ENCODE results near the gene AUH. TPM values are rescaled to one million over a fixed set of nuclear protein-coding genes. Genes with fewer than 3 reads are reported as not detected.

The AUH gene
- total RNA-seq, 2 donors from 2014 or later = 71.5 to 85.8 TPM

- no peak for ATAC-seq (replicated peaks in 1 of 2)
- H3K9me3 Mint-ChIP-seq = no peaks in the 10 kb centered on the region
- no peak overlapping the region for H3K4me3 Mint-ChIP-seq
- H3K4me1 Mint-ChIP-seq (ENCODE audit: low read depth) = peaks cover 60% of the 10 kb centered on the region
- no peak for DNase-seq
- no peaks in the 10 kb centered on the region for H3K27me3 Mint-ChIP-seq (ENCODE audit: low read depth)
- H3K36me3 Mint-ChIP-seq (ENCODE audit: insufficient read depth in 2 of 2) = peaks cover 6 to 9% of the 10 kb centered on the region in 2 donors
- no peak overlapping the region for H3K27ac Mint-ChIP-seq
These were observed 114.9 kb downstream of the AUH start for GRCh38 chr9:91246846-91247245.

DNA sequence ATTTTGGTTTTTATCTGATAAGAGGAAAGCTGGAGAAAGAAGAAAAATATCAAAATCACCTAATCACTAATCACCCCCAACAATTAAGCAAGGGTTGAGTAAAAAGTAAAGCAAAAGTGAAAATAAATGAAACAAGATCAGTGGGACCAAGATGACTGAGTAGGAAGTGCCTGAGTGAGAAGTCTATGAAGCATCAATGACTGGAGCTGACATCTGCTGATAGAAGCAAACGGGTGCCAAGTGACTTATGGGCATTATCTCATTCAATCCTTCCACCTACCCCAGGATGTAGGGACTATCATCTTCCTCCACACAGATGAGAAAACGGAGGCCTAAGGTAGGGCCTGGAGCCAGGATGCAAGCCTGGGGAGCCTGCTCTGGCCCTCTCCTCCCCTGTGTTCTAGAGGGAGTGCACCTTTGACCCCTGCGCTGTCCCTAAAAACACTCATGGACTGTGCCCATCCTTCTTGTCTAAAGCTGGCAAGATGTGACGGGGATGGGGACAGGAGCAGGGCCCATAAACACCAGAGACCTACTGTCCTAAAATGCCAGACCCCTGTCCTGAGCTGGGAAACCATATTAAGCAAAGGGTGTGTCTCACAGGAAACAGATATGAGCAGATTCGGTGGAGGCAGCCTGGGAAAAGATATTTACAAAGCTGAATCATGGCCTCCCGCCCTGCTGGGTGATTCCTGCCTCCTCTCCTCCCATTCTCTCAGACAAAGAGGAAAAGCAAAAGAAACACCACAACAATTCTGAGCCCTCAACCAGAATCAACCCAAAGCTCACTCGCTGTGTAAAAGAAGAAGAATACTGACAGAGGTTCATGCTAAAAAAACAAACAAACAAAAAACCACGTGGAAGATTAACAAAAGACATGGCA, 116.0 kb downstream of the AUH start:
- Mint-ChIP-seq H3K36me3 (ENCODE audit: insufficient read depth in 2 of 2) (peaks cover 6 to 9% of the 10 kb centered on the region in 2 donors), H3K4me1 (ENCODE audit: low read depth) (peaks cover 52% of the 10 kb centered on the region), H3K4me3 (peak overlapping the region; percentile 30 to 73), H3K27me3 (ENCODE audit: low read depth) (no peaks in the 10 kb centered on the region), H3K9me3 (no peaks in the 10 kb centered on the region), H3K27ac (peak overlapping the region; percentile 89)
- peak; percentile 92 to 97 for ATAC-seq (replicated peaks in 1 of 2)
- peak; percentile 12 to 23 for DNase-seq

DNA sequence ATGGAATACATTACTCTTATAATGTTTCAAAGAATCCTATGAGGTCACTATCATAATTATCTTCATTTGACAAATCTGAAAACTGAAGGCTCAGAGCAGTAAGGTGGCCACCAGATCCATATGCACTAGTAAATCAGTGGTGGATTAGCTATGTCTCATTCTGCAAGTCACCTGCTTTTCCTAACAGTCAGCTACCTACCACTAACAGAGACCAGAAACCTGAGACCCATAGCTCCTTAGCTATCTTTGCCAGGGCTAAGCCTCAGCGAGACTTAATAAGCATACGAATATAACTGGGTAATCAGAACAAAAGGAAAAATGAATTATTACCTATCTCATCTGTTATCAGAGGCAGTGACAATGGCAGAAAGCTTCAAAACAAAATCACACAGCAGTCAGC, 118.7 kb downstream of the AUH start:
- no peak for ATAC-seq (replicated peaks in 1 of 2)
- Mint-ChIP-seq H3K36me3 (ENCODE audit: insufficient read depth in 2 of 2) (peaks cover 8 to 11% of the 10 kb centered on the region in 2 donors), H3K9me3 (no peaks in the 10 kb centered on the region), H3K4me1 (ENCODE audit: low read depth) (peaks cover 48% of the 10 kb centered on the region), H3K27me3 (ENCODE audit: low read depth) (no peaks in the 10 kb centered on the region), H3K4me3 (no peak overlapping the region), H3K27ac (no peak overlapping the region)
- no peak for DNase-seq

- peaks cover 6% of the 10 kb centered on the region in 2 donors for H3K36me3 Mint-ChIP-seq (ENCODE audit: insufficient read depth in 2 of 2)
- H3K4me1 Mint-ChIP-seq (ENCODE audit: low read depth) = peaks cover 37% of the 10 kb centered on the region
- no peak overlapping the region for H3K27ac Mint-ChIP-seq
- ATAC-seq (replicated peaks in 1 of 2) (no peak), DNase-seq (no peak)
- no peaks in the 10 kb centered on the region for H3K9me3 Mint-ChIP-seq
- no peak overlapping the region for H3K4me3 Mint-ChIP-seq
- no peaks in the 10 kb centered on the region for H3K27me3 Mint-ChIP-seq (ENCODE audit: low read depth)
These were observed 119.8 kb downstream of the AUH start for GRCh38 chr9:91241909-91242308.

DNA sequence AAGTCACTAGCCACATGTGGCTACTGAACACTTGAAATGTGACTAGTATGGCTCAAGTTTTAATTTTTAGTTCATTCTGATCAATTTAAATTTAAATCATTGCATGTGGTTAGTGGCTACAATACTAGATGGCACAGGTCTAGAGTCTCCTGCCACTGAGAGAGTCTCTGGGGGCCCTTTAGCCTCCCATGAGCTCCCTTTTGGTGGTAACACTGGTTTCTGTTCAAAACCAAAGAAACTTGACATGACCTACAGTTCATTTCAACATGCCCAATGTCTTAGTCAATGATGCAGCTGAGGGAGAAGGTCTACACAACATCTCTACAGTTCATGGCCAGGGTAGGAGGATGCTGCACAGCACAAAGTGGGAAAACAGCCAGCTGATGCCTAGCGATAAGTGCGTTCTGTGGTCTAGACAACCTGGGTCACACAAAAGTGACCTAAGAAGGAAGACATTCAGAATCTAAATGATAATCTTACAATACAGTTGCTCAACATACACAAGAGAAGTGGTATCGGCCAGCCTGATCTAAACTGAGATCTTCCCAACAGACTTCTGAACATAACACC, 121.0 kb downstream of the AUH start:
- Mint-ChIP-seq H3K4me3 (no peak overlapping the region), H3K27me3 (ENCODE audit: low read depth) (no peaks in the 10 kb centered on the region), H3K36me3 (ENCODE audit: insufficient read depth in 2 of 2) (peaks cover 6 to 10% of the 10 kb centered on the region in 2 donors), H3K4me1 (ENCODE audit: low read depth) (peaks cover 27% of the 10 kb centered on the region), H3K9me3 (no peaks in the 10 kb centered on the region), H3K27ac (no peak overlapping the region)
- ATAC-seq (replicated peaks in 1 of 2) (no peak), DNase-seq (no peak)

DNA sequence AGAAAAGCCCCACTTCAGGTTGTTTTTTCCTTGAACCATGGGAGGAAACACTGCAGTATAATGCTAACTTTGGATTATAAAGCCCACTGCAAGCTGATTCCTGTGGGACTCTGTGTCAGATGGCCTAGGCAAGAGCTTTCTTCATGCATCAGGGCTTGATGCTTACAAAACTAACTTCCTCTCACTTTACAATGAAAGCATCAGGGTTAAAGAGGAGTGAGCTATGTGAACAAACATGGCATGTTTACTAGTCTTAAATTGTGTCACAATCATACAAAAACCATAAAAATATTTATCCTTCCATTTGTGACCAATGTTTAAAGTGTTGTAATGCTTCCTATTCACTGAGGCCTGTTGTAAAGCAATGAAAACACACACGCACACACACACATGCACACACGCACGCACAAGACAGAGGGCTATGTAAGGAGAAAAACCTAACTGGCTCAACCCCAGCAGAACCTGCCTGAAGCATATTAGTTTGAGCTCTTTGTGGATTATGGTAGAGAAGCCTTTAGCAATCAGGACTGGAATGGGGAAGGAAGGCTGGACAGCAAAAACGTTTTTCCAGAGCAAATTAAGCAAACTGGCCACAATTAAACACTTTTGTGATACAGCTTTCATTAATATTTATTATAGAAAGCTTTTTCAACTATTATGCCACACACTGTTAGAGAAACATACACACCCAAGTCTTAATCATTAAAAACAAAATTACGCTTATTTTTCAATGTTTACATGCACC, 122.2 kb downstream of the AUH start:
- H3K4me3 Mint-ChIP-seq = no peak overlapping the region

DNA sequence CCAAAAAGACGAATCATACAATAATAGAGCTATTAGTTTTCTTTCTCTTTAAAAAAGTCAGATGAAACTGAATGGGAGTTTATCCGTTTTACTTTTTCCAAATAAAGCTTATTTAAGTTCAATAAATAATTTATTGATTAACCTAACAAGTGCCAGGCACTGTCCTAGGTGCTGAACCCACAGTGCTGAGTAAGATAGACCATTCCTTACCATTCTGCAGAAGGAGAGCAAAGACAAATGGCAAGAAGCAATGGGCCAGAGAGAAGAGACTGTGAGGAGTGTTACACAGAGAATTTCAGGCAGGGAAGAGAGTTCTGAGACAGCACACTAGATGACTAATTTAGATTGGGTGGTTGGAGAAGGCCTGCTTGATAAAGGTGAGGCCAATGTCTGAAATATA, 127.2 kb downstream of the AUH start:
- H3K36me3 Mint-ChIP-seq (ENCODE audit: insufficient read depth in 2 of 2) = peaks cover 8 to 19% of the 10 kb centered on the region in 2 donors
- DNase-seq (no peak), ATAC-seq (replicated peaks in 1 of 2) (no peak)
- no peaks in the 10 kb centered on the region for H3K4me1 Mint-ChIP-seq (ENCODE audit: low read depth)
- no peak overlapping the region for H3K4me3 Mint-ChIP-seq
- H3K9me3 Mint-ChIP-seq = no peaks in the 10 kb centered on the region
- H3K27ac Mint-ChIP-seq = peak overlapping the region; percentile 1
- H3K27me3 Mint-ChIP-seq (ENCODE audit: low read depth) = no peaks in the 10 kb centered on the region

More for the DNA sequence above, 122.2 kb downstream of the AUH start:
- ATAC-seq (replicated peaks in 1 of 2) (no peak), DNase-seq (no peak)
- peaks cover 9 to 18% of the 10 kb centered on the region in 2 donors for H3K36me3 Mint-ChIP-seq (ENCODE audit: insufficient read depth in 2 of 2)
- H3K9me3 Mint-ChIP-seq = no peaks in the 10 kb centered on the region
- H3K27ac Mint-ChIP-seq = no peak overlapping the region
- H3K27me3 Mint-ChIP-seq (ENCODE audit: low read depth) = no peaks in the 10 kb centered on the region
- H3K4me1 Mint-ChIP-seq (ENCODE audit: low read depth) = peaks cover 16% of the 10 kb centered on the region

DNA sequence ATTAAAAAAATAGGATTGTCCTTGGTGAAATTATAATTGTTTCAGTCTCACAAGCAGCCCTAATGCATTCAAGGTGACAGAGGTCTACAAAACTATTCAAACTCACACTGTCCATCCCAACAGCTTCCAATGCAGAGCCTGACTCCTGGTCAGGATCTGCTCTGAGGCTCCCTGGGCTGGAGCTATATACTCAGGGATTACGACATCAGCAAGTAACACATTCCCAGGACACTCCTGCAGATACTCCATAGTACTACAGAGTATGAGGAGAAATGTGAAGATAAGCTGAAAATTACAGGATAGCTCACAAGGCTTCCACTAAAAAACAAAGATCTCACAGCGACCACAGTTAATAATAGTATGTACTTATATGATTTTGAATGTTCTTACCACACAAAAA, 130.1 kb downstream of the AUH start:
- DNase-seq (no peak), ATAC-seq (replicated peaks in 1 of 2) (no peak)
- peaks cover 1 to 2% of the 10 kb centered on the region in 2 donors for H3K9me3 Mint-ChIP-seq
- H3K4me3 Mint-ChIP-seq = no peak overlapping the region
- H3K4me1 Mint-ChIP-seq (ENCODE audit: low read depth) = no peaks in the 10 kb centered on the region
- H3K27me3 Mint-ChIP-seq (ENCODE audit: low read depth) = no peaks in the 10 kb centered on the region
- H3K27ac Mint-ChIP-seq = no peak overlapping the region
- H3K36me3 Mint-ChIP-seq (ENCODE audit: insufficient read depth in 2 of 2) = peaks cover 13 to 21% of the 10 kb centered on the region in 2 donors

GRCh38 chr9:91223000-91223399, 138.7 kb downstream of the AUH start:
- no peaks in the 10 kb centered on the region for H3K27me3 Mint-ChIP-seq (ENCODE audit: low read depth)
- peak; percentile 67 to 74 for ATAC-seq (replicated peaks in 1 of 2)
- DNase-seq = peak; percentile 16 to 36

DNA sequence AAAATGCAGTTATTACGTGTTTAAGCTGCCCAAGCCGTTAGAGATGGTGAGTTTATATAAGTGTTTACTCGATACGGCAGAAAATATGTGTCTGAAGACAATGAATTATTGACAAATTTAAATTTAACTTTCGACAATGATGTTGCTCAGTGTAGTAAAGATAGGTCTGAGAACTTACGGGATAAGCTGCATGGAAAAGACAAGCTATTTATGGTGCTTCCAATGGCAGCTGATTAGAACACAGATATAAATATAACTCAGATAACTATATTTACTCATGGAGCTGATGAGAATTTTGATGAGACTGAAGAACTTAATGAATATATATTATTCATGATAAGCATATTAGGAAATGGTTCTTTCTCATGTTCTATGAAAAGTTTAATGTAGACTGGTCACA, 139.3 kb downstream of the AUH start:
- Mint-ChIP-seq H3K27ac (no peak overlapping the region), H3K9me3 (peaks cover 3% of the 10 kb centered on the region in 2 donors), H3K36me3 (ENCODE audit: insufficient read depth in 2 of 2) (peaks cover 20 to 38% of the 10 kb centered on the region in 2 donors), H3K4me1 (ENCODE audit: low read depth) (peaks cover 43% of the 10 kb centered on the region), H3K4me3 (no peak overlapping the region), H3K27me3 (ENCODE audit: low read depth) (no peaks in the 10 kb centered on the region)
- ATAC-seq (replicated peaks in 1 of 2) (no peak), DNase-seq (no peak)

More at GRCh38 chr9:91223000-91223399, 138.7 kb downstream of the AUH start:
- peaks cover 20 to 37% of the 10 kb centered on the region in 2 donors for H3K36me3 Mint-ChIP-seq (ENCODE audit: insufficient read depth in 2 of 2)
- peaks cover 3% of the 10 kb centered on the region in 2 donors for H3K9me3 Mint-ChIP-seq
- peak overlapping the region; percentile 63 for H3K27ac Mint-ChIP-seq
- peaks cover 43% of the 10 kb centered on the region for H3K4me1 Mint-ChIP-seq (ENCODE audit: low read depth)
- no peak overlapping the region for H3K4me3 Mint-ChIP-seq

DNA sequence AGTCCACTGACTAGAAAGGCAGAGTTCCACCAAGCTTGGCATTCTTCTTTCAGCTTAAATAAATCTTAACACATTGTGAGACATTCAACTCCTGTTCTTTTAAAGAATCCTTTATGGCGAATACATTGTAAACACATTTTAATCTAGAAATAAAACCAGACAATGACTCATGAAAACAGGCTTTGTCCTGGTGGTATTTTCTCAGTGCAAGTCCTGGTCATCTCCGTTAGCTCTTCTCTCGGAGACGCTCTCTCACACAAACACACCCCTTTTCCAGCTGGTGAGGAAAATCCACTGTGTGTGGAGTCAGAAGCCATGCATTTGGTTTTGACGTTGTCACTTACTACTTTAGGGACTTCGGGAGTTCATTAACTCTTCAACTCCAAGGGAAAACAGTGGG, 140.4 kb downstream of the AUH start:
- DNase-seq = no peak
- Mint-ChIP-seq H3K27ac (peak overlapping the region; percentile 85), H3K4me1 (ENCODE audit: low read depth) (peaks cover 43% of the 10 kb centered on the region), H3K4me3 (no peak overlapping the region), H3K36me3 (ENCODE audit: insufficient read depth in 2 of 2) (peaks cover 20 to 43% of the 10 kb centered on the region in 2 donors), H3K9me3 (peaks cover 3% of the 10 kb centered on the region in 2 donors), H3K27me3 (ENCODE audit: low read depth) (no peaks in the 10 kb centered on the region)
- no peak for ATAC-seq (replicated peaks in 1 of 2)

- ATAC-seq (replicated peaks in 1 of 2) (no peak), DNase-seq (no peak)
- Mint-ChIP-seq H3K4me3 (peak overlapping the region in 1 of 2 donors; percentile 31), H3K9me3 (peaks cover 3% of the 10 kb centered on the region in 2 donors), H3K4me1 (ENCODE audit: low read depth) (peaks cover 43% of the 10 kb centered on the region), H3K27me3 (ENCODE audit: low read depth) (no peaks in the 10 kb centered on the region), H3K27ac (peak overlapping the region; percentile 85), H3K36me3 (ENCODE audit: insufficient read depth in 2 of 2) (peaks cover 20 to 43% of the 10 kb centered on the region in 2 donors)
These were observed 141.1 kb downstream of the AUH start for GRCh38 chr9:91220491-91221135.
